Caco-2 (cell line): Measurements from ENCODE around the gene SH2D4B. TPM values are rescaled to one million over a fixed set of nuclear protein-coding genes. Genes with fewer than 3 reads are reported as not detected.

Experiments
- BruUV-seq: library from RNA; stranded (reverse); fragments of 400-500 nt; replicated peaks from 2 replicates; lab custom pipeline; 2021; lab: Mats Ljungman, UMichigan
- CTCF ChIA-PET: fragments of 300-600 bp; sonication (Branson Sonifier 250); formaldehyde crosslinking; loops from one replicate; lab custom pipeline; 2022; ENCODE audit warnings: antibody characterized with exemption; lab: Charles Lee
- POLR2A ChIA-PET: fragments of 300-600 bp; sonication (Branson Sonifier 250); formaldehyde crosslinking; loops from one replicate; lab custom pipeline; 2022; ENCODE audit warnings: antibody characterized with exemption; lab: Charles Lee
- DNase-seq, 2 experiments: peaks; one replicate each; pipeline versions ENCODE4 v3.0.0 to v3.0.0-alpha.2; 2020 to 2022
- H3K27me3 ChIP-seq: replicated peaks from 2 replicates; pipeline ENCODE4 v1.6.0; 2011; ENCODE audit warnings: low read length; ENCODE audit not compliant: control insufficient read depth, insufficient read depth
- H3K36me3 ChIP-seq: 2 replicates; pipeline ENCODE4 v1.5.1; 2011; ENCODE audit warnings: low read length; ENCODE audit not compliant: control insufficient read depth, insufficient read depth
- H3K4me1 ChIP-seq: fragments of 250-450 bp; sonication (Bioruptor Pico); 2 replicates; pipeline ENCODE4 v1.5.1; 2020; ENCODE audit warnings: mild to moderate bottlenecking
- H3K4me3 ChIP-seq: 2 replicates; pipeline ENCODE4 v1.5.1; 2011; ENCODE audit warnings: low read depth, mild to moderate bottlenecking, control low read depth, low read length
- H3K9me3 ChIP-seq: fragments of 250-450 bp; sonication (Bioruptor Pico); 2 replicates; pipeline ENCODE4 v1.5.1; 2020; ENCODE audit warnings: mild to moderate bottlenecking, moderate library complexity
- H3K27ac Mint-ChIP-seq: one replicate; pipeline ENCODE4 v1.8.0; 2022; ENCODE audit warnings: mixed read lengths; ENCODE audit not compliant: unreplicated experiment
- H3K27me3 Mint-ChIP-seq: one replicate; pipeline ENCODE4 v1.8.0; 2022; ENCODE audit warnings: mixed read lengths; ENCODE audit not compliant: insufficient read depth, unreplicated experiment
- H3K36me3 Mint-ChIP-seq: one replicate; pipeline ENCODE4 v1.8.0; 2022; ENCODE audit warnings: mild to moderate bottlenecking, mixed read lengths; ENCODE audit not compliant: insufficient read depth, unreplicated experiment
- H3K4me1 Mint-ChIP-seq: one replicate; pipeline ENCODE4 v1.8.0; 2022; ENCODE audit warnings: low read depth, mixed read lengths; ENCODE audit not compliant: unreplicated experiment
- H3K4me3 Mint-ChIP-seq: one replicate; pipeline ENCODE4 v1.8.0; 2022; ENCODE audit warnings: mild to moderate bottlenecking, moderate library complexity, mixed read lengths; ENCODE audit not compliant: unreplicated experiment
- H3K9me3 Mint-ChIP-seq: one replicate; pipeline ENCODE4 v1.8.0; 2022; ENCODE audit warnings: mixed read lengths; ENCODE audit not compliant: unreplicated experiment
- CTCF ChIP-seq, 2 experiments: fragments of 200-600 bp in 1 of 2; IDR thresholded peaks; 1 replicate in 1 of 2; 2 replicates in 1 of 2; pipeline versions ENCODE4 v1.5.1 to v1.8.0; 2011 to 2022; ENCODE audit warnings: antibody characterized with exemption in 1 of 2, control low read depth in 1 of 2, inconsistent platforms in 1 of 2, low read depth in 1 of 2, low read length in 1 of 2, mild to moderate bottlenecking in 1 of 2, moderate library complexity in 1 of 2; ENCODE audit not compliant: insufficient read depth in 1 of 2, severe bottlenecking in 1 of 2, unreplicated experiment in 1 of 2
- intact Hi-C: fragments of 100-400 bp; cut with micrococcal nuclease; formaldehyde crosslinking; loops from one replicate; pipeline ENCODE4 v1.10.0; 2022; ENCODE audit not compliant: unreplicated experiment
- total RNA-seq: library from RNA; stranded (reverse); gene quantifications from 2 replicates; pipeline ENCODE4 v1.2.3, GENCODE V29; 2022

SH2D4B gene
- total RNA-seq, 1 experiment from 2014 or later = 0.23 TPM

GRCh38 chr10:80647173-80647833 is 109.6 kb downstream of the SH2D4B start:
- ChIA-PET CTCF (no interaction called here), POLR2A (no interaction called here)
- no peak for DNase-seq
- Mint-ChIP-seq H3K4me1 (no peaks in the 10 kb centered on the region), H3K27me3 (peaks cover 16% of the 10 kb centered on the region), H3K9me3 (no peaks in the 10 kb centered on the region), H3K36me3 (no peaks in the 10 kb centered on the region), H3K4me3 (no peak overlapping the region), H3K27ac (no peak overlapping the region)
- Histone ChIP-seq H3K27me3 (no peaks in the 10 kb centered on the region; the same call in 1 of the 2 replicates), H3K4me3 (no peak overlapping the region), H3K4me1 (no peaks in the 10 kb centered on the region), H3K9me3 (no peaks in the 10 kb centered on the region), H3K36me3 (no peaks in the 10 kb centered on the region)
- TF ChIP-seq CTCF (IDR thresholded peaks at IDR 0.05; ENCODE audit: insufficient read depth in 1 of 2, low read depth in 1 of 2, low read length in 1 of 2, severe bottlenecking in 1 of 2, unreplicated experiment in 1 of 2) = no peak
- intact Hi-C loops = no loop called here
- BruUV-seq = no TSS peak

- Histone ChIP-seq H3K36me3 (no peaks in the 10 kb centered on the region), H3K27me3 (no peaks in the 10 kb centered on the region; the same call in 1 of the 2 replicates), H3K4me1 (no peaks in the 10 kb centered on the region), H3K9me3 (no peaks in the 10 kb centered on the region), H3K4me3 (no peak overlapping the region)
- H3K4me3 Mint-ChIP-seq = no peak overlapping the region
- BruUV-seq = no TSS peak
- no peaks in the 10 kb centered on the region for H3K9me3 Mint-ChIP-seq
- H3K27ac Mint-ChIP-seq = no peak overlapping the region
- no peaks in the 10 kb centered on the region for H3K4me1 Mint-ChIP-seq
- no peak for TF ChIP-seq CTCF (IDR thresholded peaks at IDR 0.05; ENCODE audit: insufficient read depth in 1 of 2, low read depth in 1 of 2, low read length in 1 of 2, severe bottlenecking in 1 of 2, unreplicated experiment in 1 of 2)
- intact Hi-C loops = no loop called here
- no peaks in the 10 kb centered on the region for H3K36me3 Mint-ChIP-seq
- H3K27me3 Mint-ChIP-seq = peaks cover 16% of the 10 kb centered on the region
- POLR2A ChIA-PET = no interaction called here
- CTCF ChIA-PET = no interaction called here
- DNase-seq = no peak
Observed at GRCh38 chr10:80648106-80648505, 110.4 kb downstream of the SH2D4B start.

- no peak overlapping the region for H3K27ac Mint-ChIP-seq
- peaks cover 10% of the 10 kb centered on the region for H3K27me3 Mint-ChIP-seq
- H3K9me3 ChIP-seq = no peaks in the 10 kb centered on the region
- no peak overlapping the region for H3K4me3 Mint-ChIP-seq
- no peak for TF ChIP-seq CTCF (IDR thresholded peaks at IDR 0.05; ENCODE audit: insufficient read depth in 1 of 2, low read depth in 1 of 2, low read length in 1 of 2, severe bottlenecking in 1 of 2, unreplicated experiment in 1 of 2)
- H3K4me3 ChIP-seq = no peak overlapping the region
- no peaks in the 10 kb centered on the region for H3K36me3 Mint-ChIP-seq
- no peaks in the 10 kb centered on the region for H3K27me3 ChIP-seq
- CTCF ChIA-PET = interaction anchor here (0.7 kb wide), 1 partner anchor 14 kb away, joined by 3 read pairs; no protein-coding TSS in a partner anchor
- POLR2A ChIA-PET = no interaction called here
- no peaks in the 10 kb centered on the region for H3K4me1 Mint-ChIP-seq
- H3K9me3 Mint-ChIP-seq = no peaks in the 10 kb centered on the region
- no peaks in the 10 kb centered on the region for H3K4me1 ChIP-seq
- no peaks in the 10 kb centered on the region for H3K36me3 ChIP-seq
- intact Hi-C loops = no loop called here
- BruUV-seq = no TSS peak
- DNase-seq = no peak
Observed at GRCh38 chr10:80649183-80649582, 111.5 kb downstream of the SH2D4B start.
